SJSA1 (cell line): ENCODE data around the gene FRMD4A. TPM values are rescaled to one million over a fixed set of nuclear protein-coding genes. Genes with fewer than 3 reads are reported as not detected.

Source experiments
- DNase-seq, 2 experiments: peaks; one replicate each; pipeline ENCODE4 v3.0.0-alpha.2; 2015 to 2020; ENCODE audit warnings: low spot score in 2 of 2, low read depth in 1 of 2
- H3K27ac ChIP-seq: fragments of 250-450 bp; sonication (Bioruptor Pico); 2 replicates; pipeline ENCODE4 v1.5.1; 2020; ENCODE audit warnings: mild to moderate bottlenecking, moderate library complexity
- H3K27me3 ChIP-seq: fragments of 250-450 bp; sonication (Bioruptor Pico); replicated peaks from 2 replicates; pipeline ENCODE4 v1.5.1; 2020; ENCODE audit warnings: mild to moderate bottlenecking, moderate library complexity
- H3K36me3 ChIP-seq: fragments of 250-450 bp; sonication (Bioruptor Pico); 2 replicates; pipeline ENCODE4 v1.5.1; 2020; ENCODE audit warnings: mild to moderate bottlenecking
- H3K4me1 ChIP-seq: fragments of 250-450 bp; sonication (Bioruptor Pico); replicated peaks from 2 replicates; pipeline ENCODE4 v1.6.1; 2021; ENCODE audit warnings: mild to moderate bottlenecking
- H3K4me3 ChIP-seq: fragments of 250-450 bp; sonication (Bioruptor Pico); 2 replicates; pipeline ENCODE4 v1.5.1; 2020; ENCODE audit warnings: mild to moderate bottlenecking
- H3K9me3 ChIP-seq: fragments of 250-450 bp; sonication (Bioruptor Pico); replicated peaks from 2 replicates; pipeline ENCODE4 v1.5.1; 2020; ENCODE audit warnings: mild to moderate bottlenecking
- total RNA-seq: library from RNA; depleted of rRNA; stranded (reverse); fragments of >200 nt; shearing (Covaris generic); gene quantifications from 2 replicates; pipeline ENCODE4 v1.2.3, GENCODE V29; 2014

The FRMD4A gene
- total RNA-seq, 1 experiment from 2014 or later = 6.2 TPM

DNA sequence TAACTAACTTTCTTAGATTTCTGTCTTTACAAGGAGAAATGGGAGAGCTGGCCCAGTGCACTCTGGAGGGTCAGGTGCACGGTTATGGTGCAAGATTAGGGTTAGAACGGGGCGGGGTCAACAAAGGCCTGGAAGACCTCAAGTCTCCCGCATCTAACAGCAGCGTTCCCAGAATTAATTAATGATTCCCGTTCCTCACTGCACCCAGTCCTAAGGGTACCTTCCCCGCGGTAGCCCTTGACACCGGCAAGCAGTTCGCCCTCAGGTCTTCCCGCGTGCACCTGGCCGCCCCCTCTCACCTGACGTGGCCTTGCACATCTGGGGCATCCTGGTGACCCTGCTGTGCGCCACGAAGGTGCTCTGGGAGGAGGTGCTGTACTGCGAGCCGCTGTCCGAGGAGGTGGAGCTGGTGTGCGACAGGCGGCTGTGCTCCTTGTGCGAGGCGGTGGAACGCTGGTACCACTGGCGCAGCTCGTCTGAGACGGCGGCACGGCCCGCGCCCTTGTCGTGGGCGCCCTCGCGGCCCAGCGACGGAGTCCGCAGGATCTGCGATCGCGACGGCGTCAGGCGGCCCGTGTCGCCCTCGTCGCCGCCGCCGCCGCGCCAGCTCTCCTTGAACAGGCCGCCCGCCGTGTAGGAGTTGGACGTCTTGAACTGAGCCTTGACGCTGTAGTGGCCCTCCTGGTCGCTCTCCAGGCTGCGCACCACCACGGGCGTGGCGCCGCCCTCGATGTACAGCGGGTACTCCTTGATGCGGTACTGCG, 674.2 kb downstream of the FRMD4A start:
- DNase-seq = no peak
- H3K9me3 ChIP-seq = no peaks in the 10 kb centered on the region
- H3K36me3 ChIP-seq = peaks cover 52% of the 10 kb centered on the region
- no peak overlapping the region for H3K27ac ChIP-seq
- no peaks in the 10 kb centered on the region for H3K4me1 ChIP-seq
- H3K4me3 ChIP-seq = no peak overlapping the region
- no peaks in the 10 kb centered on the region for H3K27me3 ChIP-seq

GRCh38 chr10:13654846-13655245, 675.9 kb downstream of the FRMD4A start:
- no peak overlapping the region for H3K4me3 ChIP-seq
- no peaks in the 10 kb centered on the region for H3K4me1 ChIP-seq
- no peak overlapping the region for H3K27ac ChIP-seq
- peaks cover 57% of the 10 kb centered on the region for H3K36me3 ChIP-seq
- no peaks in the 10 kb centered on the region for H3K9me3 ChIP-seq
- H3K27me3 ChIP-seq = no peaks in the 10 kb centered on the region
- DNase-seq = no peak

DNA sequence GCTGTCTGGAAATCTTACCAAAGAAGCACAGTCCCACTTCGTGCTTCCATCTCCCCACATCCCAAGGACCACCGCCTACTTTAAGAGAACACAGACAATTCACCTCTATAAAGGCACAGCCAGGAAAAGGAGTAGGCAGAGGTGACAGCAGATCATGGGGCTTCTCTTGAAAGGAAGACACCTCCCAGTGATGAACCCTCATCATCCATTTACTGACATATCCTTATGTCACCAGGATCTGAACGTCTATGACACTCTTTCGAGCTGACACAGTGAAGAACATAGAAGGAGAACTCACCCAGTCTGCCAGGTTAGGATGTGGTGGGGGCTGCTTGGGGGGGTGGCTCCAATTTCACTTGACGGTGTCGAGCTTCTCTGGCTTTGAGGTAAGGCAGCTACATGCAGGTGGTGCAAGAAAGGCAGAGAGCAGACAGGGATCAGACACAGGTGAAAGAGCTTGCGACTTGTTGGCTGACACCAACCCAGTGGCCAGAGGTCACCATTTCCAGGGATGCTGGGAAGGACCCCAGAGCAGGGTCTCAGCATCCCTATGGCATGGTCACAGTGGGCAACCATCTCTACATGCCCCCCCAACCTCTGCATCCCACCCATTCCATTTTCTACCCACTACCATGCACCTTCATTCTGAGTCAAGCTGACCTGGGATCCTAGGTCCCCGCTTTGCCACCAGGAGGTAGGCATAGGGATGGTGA, 676.5 kb downstream of the FRMD4A start:
- Histone ChIP-seq H3K27me3 (no peaks in the 10 kb centered on the region), H3K36me3 (peaks cover 51% of the 10 kb centered on the region), H3K27ac (no peak overlapping the region), H3K4me3 (no peak overlapping the region), H3K4me1 (no peaks in the 10 kb centered on the region), H3K9me3 (no peaks in the 10 kb centered on the region)
- DNase-seq = no peak

DNA sequence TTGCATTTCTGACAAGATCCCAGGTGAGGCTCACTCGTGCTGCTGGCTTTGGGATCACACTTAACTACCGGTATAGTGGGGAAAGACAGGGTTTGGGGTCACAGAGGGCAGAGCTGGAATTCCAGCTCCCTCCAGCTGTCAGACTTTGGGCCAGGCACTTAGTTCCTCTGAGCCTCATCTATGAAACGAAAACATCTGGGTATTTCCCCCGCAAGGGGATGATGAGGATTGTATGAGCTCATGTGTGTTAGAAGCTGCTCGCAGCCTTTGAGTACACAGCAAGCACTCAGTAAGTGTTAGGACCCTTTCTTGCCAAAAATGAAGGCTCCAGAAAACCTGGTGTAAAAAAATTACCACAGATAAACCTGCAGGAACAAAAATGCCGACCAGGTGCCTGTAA, 677.9 kb downstream of the FRMD4A start:
- no peaks in the 10 kb centered on the region for H3K27me3 ChIP-seq
- H3K27ac ChIP-seq = no peak overlapping the region
- DNase-seq = no peak
- no peak overlapping the region for H3K4me3 ChIP-seq
- no peaks in the 10 kb centered on the region for H3K4me1 ChIP-seq
- peaks cover 54% of the 10 kb centered on the region for H3K36me3 ChIP-seq
- no peaks in the 10 kb centered on the region for H3K9me3 ChIP-seq

DNA sequence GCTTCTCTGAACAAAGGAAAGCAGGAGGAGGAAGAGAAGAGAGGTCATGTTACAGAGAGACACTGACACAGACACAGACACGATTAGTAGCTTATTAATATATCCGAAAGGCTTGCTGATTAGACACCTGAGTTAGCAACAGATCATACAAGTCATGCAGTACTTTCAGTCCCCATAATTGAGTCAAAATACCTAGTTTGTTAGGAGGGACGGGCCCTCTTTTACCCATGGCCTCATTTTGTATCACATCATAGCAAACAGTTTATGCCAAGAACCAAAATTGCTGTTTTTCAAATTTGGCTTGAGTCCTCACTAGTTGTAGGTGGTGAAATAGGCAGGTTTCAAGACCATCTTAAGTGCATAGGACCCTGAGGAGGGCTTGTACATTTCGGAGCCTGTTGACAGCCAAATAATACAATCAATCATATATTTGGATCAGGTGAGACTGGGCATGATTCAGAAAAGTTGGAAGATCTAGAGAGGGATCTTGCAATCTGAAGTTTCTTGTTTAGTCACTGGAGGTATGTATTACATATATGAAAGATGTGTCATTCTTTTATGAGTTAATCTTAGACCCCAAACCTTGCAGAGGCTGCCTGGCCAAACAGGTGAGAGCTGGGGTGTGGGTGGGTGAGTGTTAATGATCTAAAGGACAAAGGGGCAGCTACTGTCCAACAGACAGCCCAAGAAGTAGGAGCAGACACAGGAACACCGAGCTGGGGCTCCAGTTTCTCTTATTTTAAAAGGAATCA, 678.6 kb downstream of the FRMD4A start:
- no peaks in the 10 kb centered on the region for H3K9me3 ChIP-seq
- no peak for DNase-seq
- H3K4me1 ChIP-seq = no peaks in the 10 kb centered on the region
- H3K4me3 ChIP-seq = no peak overlapping the region
- no peaks in the 10 kb centered on the region for H3K27me3 ChIP-seq
- no peak overlapping the region for H3K27ac ChIP-seq
- H3K36me3 ChIP-seq = peaks cover 55% of the 10 kb centered on the region

- Histone ChIP-seq H3K9me3 (no peaks in the 10 kb centered on the region), H3K4me1 (no peaks in the 10 kb centered on the region), H3K27ac (no peak overlapping the region), H3K4me3 (no peak overlapping the region), H3K36me3 (peaks cover 60% of the 10 kb centered on the region), H3K27me3 (no peaks in the 10 kb centered on the region)
- no peak for DNase-seq
Measured at GRCh38 chr10:13650961-13651360, 679.8 kb downstream of the FRMD4A start.

DNA sequence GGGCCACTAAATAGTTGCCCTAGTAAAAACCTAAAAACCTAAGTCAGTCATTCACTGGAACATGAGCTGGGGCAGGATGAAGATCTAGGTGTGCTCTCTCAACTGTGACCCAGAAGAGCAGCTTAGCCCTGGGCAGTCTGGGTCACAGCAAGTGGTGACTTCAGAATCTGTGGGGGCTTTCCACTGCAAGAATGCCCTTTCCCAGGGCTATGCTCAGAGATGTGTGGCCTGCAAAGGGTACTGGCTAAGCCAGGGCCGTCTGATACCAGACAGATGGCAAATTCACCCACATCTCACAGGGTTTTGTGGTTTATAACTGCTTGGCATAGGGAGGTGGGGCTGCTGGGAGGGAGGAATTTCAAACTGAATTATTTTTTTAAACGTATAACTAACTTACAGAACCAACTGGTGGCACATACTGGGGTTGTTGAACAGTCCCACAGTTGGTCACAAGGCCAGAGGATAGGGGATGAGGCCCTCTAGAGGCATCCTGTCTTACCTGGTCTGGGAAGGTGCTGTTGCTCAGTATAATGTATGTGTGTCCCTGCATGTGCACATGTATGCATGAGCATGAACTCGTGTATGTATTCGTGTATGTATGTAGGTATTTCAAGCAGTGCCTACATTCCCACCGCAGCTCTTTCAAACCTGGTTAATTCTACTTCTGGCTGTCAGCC, 680.7 kb downstream of the FRMD4A start:
- DNase-seq = no peak
- H3K4me3 ChIP-seq = no peak overlapping the region
- H3K27me3 ChIP-seq = no peaks in the 10 kb centered on the region
- peaks cover 60% of the 10 kb centered on the region for H3K36me3 ChIP-seq
- no peaks in the 10 kb centered on the region for H3K9me3 ChIP-seq
- no peak overlapping the region for H3K27ac ChIP-seq
- H3K4me1 ChIP-seq = no peaks in the 10 kb centered on the region

DNA sequence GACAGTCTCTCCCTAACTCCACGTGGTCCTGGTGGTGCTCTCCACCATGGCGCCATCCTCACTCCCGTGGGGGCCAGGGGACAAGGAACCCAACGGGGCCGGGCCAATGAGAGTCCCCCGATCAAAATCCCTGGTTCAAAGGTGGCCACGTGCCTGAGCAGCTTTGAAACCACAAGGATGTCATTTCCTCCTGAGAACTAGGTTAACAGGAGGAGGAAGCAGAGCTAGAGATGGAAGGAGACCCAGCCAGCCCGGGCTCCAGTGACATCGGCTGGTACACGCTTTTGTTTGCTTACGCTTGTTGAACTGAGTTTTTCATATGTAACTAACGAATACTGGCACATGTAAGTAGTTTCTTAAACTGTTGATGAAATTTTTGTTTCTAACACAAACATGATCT, 682.3 kb downstream of the FRMD4A start:
- no peaks in the 10 kb centered on the region for H3K27me3 ChIP-seq
- H3K4me3 ChIP-seq = no peak overlapping the region
- peaks cover 50% of the 10 kb centered on the region for H3K36me3 ChIP-seq
- H3K4me1 ChIP-seq = no peaks in the 10 kb centered on the region
- DNase-seq = no peak
- no peaks in the 10 kb centered on the region for H3K9me3 ChIP-seq
- H3K27ac ChIP-seq = no peak overlapping the region

- H3K27me3 ChIP-seq = no peaks in the 10 kb centered on the region
- H3K9me3 ChIP-seq = peaks cover 10% of the 10 kb centered on the region
- H3K4me1 ChIP-seq = no peaks in the 10 kb centered on the region
- no peak overlapping the region for H3K4me3 ChIP-seq
- peaks cover 43% of the 10 kb centered on the region for H3K36me3 ChIP-seq
- no peak overlapping the region for H3K27ac ChIP-seq
- no peak for DNase-seq
Measured at GRCh38 chr10:13644866-13645265, 685.9 kb downstream of the FRMD4A start.

- Histone ChIP-seq H3K4me3 (no peak overlapping the region), H3K27ac (no peak overlapping the region), H3K9me3 (peaks cover 10% of the 10 kb centered on the region), H3K36me3 (peaks cover 41% of the 10 kb centered on the region), H3K4me1 (no peaks in the 10 kb centered on the region), H3K27me3 (no peaks in the 10 kb centered on the region)
- DNase-seq = no peak
Measured at GRCh38 chr10:13643016-13643415, 687.7 kb downstream of the FRMD4A start.

DNA sequence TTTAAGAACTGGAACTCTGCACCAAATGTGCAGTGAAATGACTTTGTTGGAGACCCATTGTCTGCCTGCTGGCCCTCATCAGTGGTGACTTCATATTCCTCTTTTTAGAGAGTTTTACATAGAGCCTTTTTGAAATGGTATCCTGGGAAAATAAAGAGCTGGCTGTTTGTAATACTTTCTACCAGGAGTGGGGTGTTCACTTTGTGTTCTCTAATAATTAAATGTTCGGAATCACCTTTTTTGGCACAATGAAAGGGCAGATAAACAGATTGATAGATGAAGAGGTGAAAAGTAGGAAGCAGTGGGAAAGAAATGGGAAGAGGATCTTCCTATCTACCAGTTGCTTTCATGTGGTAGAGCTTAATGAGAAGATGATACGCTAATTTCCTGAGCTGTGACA, 688.4 kb downstream of the FRMD4A start:
- no peak for DNase-seq
- Histone ChIP-seq H3K27ac (no peak overlapping the region), H3K9me3 (peaks cover 10% of the 10 kb centered on the region), H3K4me1 (no peaks in the 10 kb centered on the region), H3K27me3 (no peaks in the 10 kb centered on the region), H3K4me3 (no peak overlapping the region), H3K36me3 (peaks cover 40% of the 10 kb centered on the region)

GRCh38 chr10:13637894-13638293, 692.8 kb downstream of the FRMD4A start:
- Histone ChIP-seq H3K4me1 (no peaks in the 10 kb centered on the region), H3K9me3 (peaks cover 8% of the 10 kb centered on the region), H3K27me3 (no peaks in the 10 kb centered on the region), H3K27ac (no peak overlapping the region), H3K4me3 (no peak overlapping the region), H3K36me3 (peaks cover 23% of the 10 kb centered on the region)
- no peak for DNase-seq

- H3K9me3 ChIP-seq = peaks cover 6% of the 10 kb centered on the region; the same call in 1 of the 2 replicates
- no peaks in the 10 kb centered on the region for H3K4me1 ChIP-seq
- no peaks in the 10 kb centered on the region for H3K27me3 ChIP-seq
- no peak overlapping the region for H3K27ac ChIP-seq
- peaks cover 23% of the 10 kb centered on the region for H3K36me3 ChIP-seq
- H3K4me3 ChIP-seq = no peak overlapping the region
- DNase-seq = no peak
Measured at GRCh38 chr10:13637303-13637856, 693.3 kb downstream of the FRMD4A start.
